ENCODE data around the gene BAG1.

DNA sequence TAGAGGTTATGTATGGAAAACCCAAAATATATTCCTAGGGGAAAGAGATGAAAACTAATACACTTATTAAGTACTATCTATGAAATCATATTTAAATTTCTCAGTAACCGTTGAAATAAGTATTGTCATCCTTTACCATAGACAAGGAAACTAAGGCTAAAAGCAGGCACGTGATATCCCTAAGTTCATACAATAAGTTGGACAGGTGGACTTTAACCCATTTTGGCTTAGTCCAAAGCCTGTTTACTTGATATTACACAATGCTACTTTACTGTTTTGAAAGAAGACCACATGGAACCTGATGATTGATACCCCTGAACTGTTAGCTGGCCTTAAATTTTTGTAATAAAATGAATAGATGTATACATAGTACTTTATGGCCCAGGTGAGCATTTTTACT is 29.3 kb upstream of the BAG1 start:
- TF ChIP-seq, protein P1, sequence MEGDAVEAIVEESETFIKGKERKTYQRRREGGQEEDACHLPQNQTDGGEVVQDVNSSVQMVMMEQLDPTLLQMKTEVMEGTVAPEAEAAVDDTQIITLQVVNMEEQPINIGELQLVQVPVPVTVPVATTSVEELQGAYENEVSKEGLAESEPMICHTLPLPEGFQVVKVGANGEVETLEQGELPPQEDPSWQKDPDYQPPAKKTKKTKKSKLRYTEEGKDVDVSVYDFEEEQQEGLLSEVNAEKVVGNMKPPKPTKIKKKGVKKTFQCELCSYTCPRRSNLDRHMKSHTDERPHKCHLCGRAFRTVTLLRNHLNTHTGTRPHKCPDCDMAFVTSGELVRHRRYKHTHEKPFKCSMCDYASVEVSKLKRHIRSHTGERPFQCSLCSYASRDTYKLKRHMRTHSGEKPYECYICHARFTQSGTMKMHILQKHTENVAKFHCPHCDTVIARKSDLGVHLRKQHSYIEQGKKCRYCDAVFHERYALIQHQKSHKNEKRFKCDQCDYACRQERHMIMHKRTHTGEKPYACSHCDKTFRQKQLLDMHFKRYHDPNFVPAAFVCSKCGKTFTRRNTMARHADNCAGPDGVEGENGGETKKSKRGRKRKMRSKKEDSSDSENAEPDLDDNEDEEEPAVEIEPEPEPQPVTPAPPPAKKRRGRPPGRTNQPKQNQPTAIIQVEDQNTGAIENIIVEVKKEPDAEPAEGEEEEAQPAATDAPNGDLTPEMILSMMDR (IDR thresholded peaks at IDR 0.05 in 4 of 5, conservative IDR thresholded peaks at IDR 0.05 in 1 of 5): no peak
- TF ChIP-seq POLR2A (IDR thresholded peaks at IDR 0.05): no peak

All from gastrocnemius medialis (tissue), 4 donors.